SK-N-SH treated with all-trans-retinoic acid at 6 μM for 48 hours (cell line): ENCODE measurements around the gene TRIM6.

Experiments
- ATAC-seq: fragments of 200-7000 bp; cut with Tn5 transposase; 3 replicates; pipeline ENCODE4 v1.9.1; 2020; ENCODE audit warnings: mild to moderate bottlenecking, moderate library complexity
- BACH2 ChIP-seq: fragments of 250-450 bp; sonication (Bioruptor Pico); IDR thresholded peaks from 2 replicates; pipeline ENCODE4 v1.9.0; 2021; ENCODE audit warnings: mild to moderate bottlenecking, borderline replicate concordance
- CSDC2 ChIP-seq: fragments of 250-450 bp; sonication (Bioruptor Pico); IDR thresholded peaks from 2 replicates; pipeline ENCODE4 v1.5.0; 2020; ENCODE audit warnings: mild to moderate bottlenecking, moderate library complexity
- CSRNP3 ChIP-seq: fragments of 250-450 bp; sonication (Bioruptor Pico); IDR thresholded peaks from 2 replicates; pipeline ENCODE4 v1.5.1; 2021; ENCODE audit warnings: mild to moderate bottlenecking, moderate library complexity
- ESRRG ChIP-seq: fragments of 250-450 bp; sonication (Bioruptor Pico); IDR thresholded peaks from 2 replicates; pipeline ENCODE4 v1.6.1; 2021; ENCODE audit warnings: mild to moderate bottlenecking
- GLIS3 ChIP-seq: fragments of 250-450 bp; sonication (Bioruptor Pico); IDR thresholded peaks from 2 replicates; pipeline ENCODE4 v1.5.0; 2020; ENCODE audit warnings: mild to moderate bottlenecking, moderate library complexity
- ISL1 ChIP-seq: fragments of 250-450 bp; sonication (Bioruptor Pico); IDR thresholded peaks from 2 replicates; pipeline ENCODE4 v2.1.2; 2022; ENCODE audit warnings: mild to moderate bottlenecking, moderate library complexity
- OSR1 ChIP-seq: fragments of 250-450 bp; sonication (Bioruptor Pico); IDR thresholded peaks from 2 replicates; pipeline ENCODE4 v1.8.0; 2022; ENCODE audit warnings: moderate library complexity, mild to moderate bottlenecking, inconsistent platforms
- PATZ1 ChIP-seq: fragments of 250-450 bp; sonication (Bioruptor Pico); IDR thresholded peaks from 2 replicates; pipeline ENCODE4 v1.8.0; 2020; ENCODE audit warnings: mild to moderate bottlenecking, moderate library complexity, borderline replicate concordance
- POU6F1 ChIP-seq: fragments of 250-450 bp; sonication (Bioruptor Pico); IDR thresholded peaks from 2 replicates; pipeline ENCODE4 v1.8.0; 2021; ENCODE audit warnings: low read depth, mild to moderate bottlenecking, moderate library complexity, borderline replicate concordance
- PPARA ChIP-seq: fragments of 250-450 bp; sonication (Bioruptor Pico); IDR thresholded peaks from 2 replicates; pipeline ENCODE4 v1.5.0; 2020; ENCODE audit warnings: mild to moderate bottlenecking, borderline replicate concordance
- RARB ChIP-seq: fragments of 250-450 bp; sonication (Bioruptor Pico); IDR thresholded peaks from 2 replicates; pipeline ENCODE4 v1.8.0; 2021; ENCODE audit warnings: mild to moderate bottlenecking, moderate library complexity
- SNAI2 ChIP-seq: fragments of 250-450 bp; sonication (Bioruptor Pico); IDR thresholded peaks from 2 replicates; pipeline ENCODE4 v1.5.0; 2020; ENCODE audit warnings: mild to moderate bottlenecking, moderate library complexity
- TCF4 ChIP-seq: fragments of 250-450 bp; sonication (Bioruptor Pico); IDR thresholded peaks from 2 replicates; pipeline ENCODE4 v1.8.0; 2021; ENCODE audit warnings: mild to moderate bottlenecking, moderate library complexity, borderline replicate concordance
- TSHZ2 ChIP-seq: fragments of 250-450 bp; sonication (Bioruptor Pico); IDR thresholded peaks from 2 replicates; pipeline ENCODE4 v1.5.0; 2020; ENCODE audit warnings: mild to moderate bottlenecking, moderate library complexity
- ZC3H10 ChIP-seq: fragments of 250-450 bp; sonication (Bioruptor Pico); IDR thresholded peaks from 2 replicates; pipeline ENCODE4 v1.5.1; 2021; ENCODE audit warnings: mild to moderate bottlenecking, moderate library complexity
- ZFP3 ChIP-seq: fragments of 250-450 bp; sonication (Bioruptor Pico); IDR thresholded peaks from 2 replicates; pipeline ENCODE4 v1.5.0; 2020; ENCODE audit warnings: mild to moderate bottlenecking, moderate library complexity
- ZFP30 ChIP-seq: fragments of 450-650 bp; formaldehyde crosslinking; IDR thresholded peaks from 2 replicates; pipeline ENCODE4 v1.5.0; 2022; ENCODE audit warnings: mild to moderate bottlenecking, moderate library complexity
- ZNF565 ChIP-seq: fragments of 450-650 bp; formaldehyde crosslinking; conservative IDR thresholded peaks from 2 replicates; pipeline ENCODE4 v1.5.0; 2020; ENCODE audit warnings: low read depth, mild to moderate bottlenecking, moderate library complexity
- ZNF8 ChIP-seq: fragments of 450-650 bp; formaldehyde crosslinking; IDR thresholded peaks from 2 replicates; pipeline ENCODE4 v1.5.0; 2020; ENCODE audit warnings: mild to moderate bottlenecking, moderate library complexity

TRIM6 gene

GRCh38 chr11:5618807-5619206 is 22.4 kb downstream of the TRIM6 start:
- ATAC-seq: no peak
- TF ChIP-seq PPARA: no peak
- TF ChIP-seq ZNF8 (CRISPR knock-in tag): no peak
- TF ChIP-seq ESRRG (CRISPR knock-in tag): no peak
- TF ChIP-seq SNAI2: no peak
- TF ChIP-seq ZC3H10 (CRISPR knock-in tag): no peak
- TF ChIP-seq PATZ1 (CRISPR knock-in tag): no peak
- no peak for TF ChIP-seq TSHZ2 (CRISPR knock-in tag)
- no peak for TF ChIP-seq RARB (CRISPR knock-in tag)
- no peak for TF ChIP-seq ZFP30
- TF ChIP-seq ISL1 (CRISPR knock-in tag): no peak

- no peak for TF ChIP-seq PATZ1 (CRISPR knock-in tag)
- ATAC-seq: no peak
Observed at GRCh38 chr11:5620651-5621521, 24.4 kb downstream of the TRIM6 start.

GRCh38 chr11:5621580-5621979 is 25.1 kb downstream of the TRIM6 start:
- ATAC-seq: no peak

More at GRCh38 chr11:5621580-5621979, 25.1 kb downstream of the TRIM6 start:
- TF ChIP-seq ZNF565 (CRISPR knock-in tag) (no peak), CSDC2 (no peak), PATZ1 (CRISPR knock-in tag) (no peak), PPARA (no peak), ESRRG (CRISPR knock-in tag) (no peak), TSHZ2 (CRISPR knock-in tag) (no peak), GLIS3 (no peak), RARB (CRISPR knock-in tag) (no peak), OSR1 (CRISPR knock-in tag) (no peak), ZC3H10 (CRISPR knock-in tag) (no peak), CSRNP3 (CRISPR knock-in tag) (no peak), TCF4 (CRISPR knock-in tag) (no peak), ZFP3 (CRISPR knock-in tag) (no peak), POU6F1 (CRISPR knock-in tag) (no peak), ZNF8 (CRISPR knock-in tag) (no peak), BACH2 (CRISPR knock-in tag) (no peak)
